ENCODE measurements around the gene MEIS2.
A peak's percentile ranks its signal among the peaks of the same experiment; 100 is the strongest.

The MEIS2 gene

DNA sequence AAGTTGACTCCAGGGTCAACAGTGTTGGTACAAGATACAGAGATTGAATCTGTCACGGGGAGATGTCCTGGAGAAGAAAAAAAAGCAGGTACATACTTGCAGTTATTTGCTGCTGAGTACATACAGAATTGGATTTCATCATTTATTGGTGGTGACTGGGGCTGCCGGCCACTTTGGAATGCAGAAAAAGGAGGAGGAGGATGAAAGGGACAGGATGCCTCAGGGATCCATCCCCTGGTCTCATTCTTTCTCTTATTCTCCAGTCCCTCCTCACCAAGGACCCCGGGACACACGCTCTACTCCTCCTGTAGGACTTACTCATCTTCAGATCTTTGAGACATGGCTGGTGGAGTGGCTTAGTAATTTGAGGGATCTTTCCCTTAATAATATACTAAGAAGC lies 30.0 kb upstream of the MEIS2 start:
- DNase-seq (ENCODE audit: low spot score) (no peak), ATAC-seq (ENCODE audit: low read depth) (no peak)
- no peaks in the 10 kb centered on the region for H3K9me3 ChIP-seq (ENCODE audit: severe bottlenecking)
- H3K36me3 ChIP-seq (ENCODE audit: low read depth), result no peaks in the 10 kb centered on the region
- peaks cover 45% of the 10 kb centered on the region for H3K27me3 ChIP-seq (ENCODE audit: insufficient read depth, poor library complexity, severe bottlenecking)
- H3K27ac ChIP-seq (ENCODE audit: poor library complexity, severe bottlenecking), result no peak overlapping the region
- TF ChIP-seq, protein P1, sequence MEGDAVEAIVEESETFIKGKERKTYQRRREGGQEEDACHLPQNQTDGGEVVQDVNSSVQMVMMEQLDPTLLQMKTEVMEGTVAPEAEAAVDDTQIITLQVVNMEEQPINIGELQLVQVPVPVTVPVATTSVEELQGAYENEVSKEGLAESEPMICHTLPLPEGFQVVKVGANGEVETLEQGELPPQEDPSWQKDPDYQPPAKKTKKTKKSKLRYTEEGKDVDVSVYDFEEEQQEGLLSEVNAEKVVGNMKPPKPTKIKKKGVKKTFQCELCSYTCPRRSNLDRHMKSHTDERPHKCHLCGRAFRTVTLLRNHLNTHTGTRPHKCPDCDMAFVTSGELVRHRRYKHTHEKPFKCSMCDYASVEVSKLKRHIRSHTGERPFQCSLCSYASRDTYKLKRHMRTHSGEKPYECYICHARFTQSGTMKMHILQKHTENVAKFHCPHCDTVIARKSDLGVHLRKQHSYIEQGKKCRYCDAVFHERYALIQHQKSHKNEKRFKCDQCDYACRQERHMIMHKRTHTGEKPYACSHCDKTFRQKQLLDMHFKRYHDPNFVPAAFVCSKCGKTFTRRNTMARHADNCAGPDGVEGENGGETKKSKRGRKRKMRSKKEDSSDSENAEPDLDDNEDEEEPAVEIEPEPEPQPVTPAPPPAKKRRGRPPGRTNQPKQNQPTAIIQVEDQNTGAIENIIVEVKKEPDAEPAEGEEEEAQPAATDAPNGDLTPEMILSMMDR (IDR thresholded peaks at IDR 0.05; ENCODE audit: poor library complexity, severe bottlenecking), result no peak
- no peaks in the 10 kb centered on the region for H3K4me1 ChIP-seq (ENCODE audit: insufficient read depth, poor library complexity, severe bottlenecking)
- H3K4me3 ChIP-seq (ENCODE audit: severe bottlenecking), result no peak overlapping the region

DNA sequence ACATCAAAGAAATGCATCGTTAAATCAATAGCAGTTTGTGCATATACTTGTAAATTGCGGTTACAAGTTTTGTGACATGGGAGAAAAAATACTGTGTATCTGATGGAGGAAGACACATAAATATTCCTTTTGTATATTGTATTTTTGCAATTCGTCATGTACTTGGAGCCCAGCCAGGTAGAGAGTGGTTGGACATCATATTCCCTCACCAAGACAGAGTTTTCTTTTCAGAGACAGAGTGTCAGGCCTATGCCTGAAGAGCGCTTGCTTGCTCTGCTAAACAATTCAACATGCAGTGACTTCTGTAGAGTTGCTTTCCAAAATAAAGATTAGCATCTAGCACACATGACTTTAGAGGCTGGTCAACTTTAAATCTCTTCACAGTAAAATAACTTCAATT lies 24.8 kb upstream of the MEIS2 start:
- H3K36me3 ChIP-seq (ENCODE audit: low read depth), result no peaks in the 10 kb centered on the region
- no peak overlapping the region for H3K27ac ChIP-seq (ENCODE audit: poor library complexity, severe bottlenecking)
- DNase-seq (ENCODE audit: low spot score) (no peak), ATAC-seq (ENCODE audit: low read depth) (no peak)
- H3K4me1 ChIP-seq (ENCODE audit: insufficient read depth, poor library complexity, severe bottlenecking), result no peaks in the 10 kb centered on the region
- H3K4me3 ChIP-seq (ENCODE audit: severe bottlenecking), result no peak overlapping the region
- H3K9me3 ChIP-seq (ENCODE audit: severe bottlenecking), result no peaks in the 10 kb centered on the region
- TF ChIP-seq, protein P1 (IDR thresholded peaks at IDR 0.05; ENCODE audit: poor library complexity, severe bottlenecking), result no peak
- peaks cover 63% of the 10 kb centered on the region for H3K27me3 ChIP-seq (ENCODE audit: insufficient read depth, poor library complexity, severe bottlenecking)

DNA sequence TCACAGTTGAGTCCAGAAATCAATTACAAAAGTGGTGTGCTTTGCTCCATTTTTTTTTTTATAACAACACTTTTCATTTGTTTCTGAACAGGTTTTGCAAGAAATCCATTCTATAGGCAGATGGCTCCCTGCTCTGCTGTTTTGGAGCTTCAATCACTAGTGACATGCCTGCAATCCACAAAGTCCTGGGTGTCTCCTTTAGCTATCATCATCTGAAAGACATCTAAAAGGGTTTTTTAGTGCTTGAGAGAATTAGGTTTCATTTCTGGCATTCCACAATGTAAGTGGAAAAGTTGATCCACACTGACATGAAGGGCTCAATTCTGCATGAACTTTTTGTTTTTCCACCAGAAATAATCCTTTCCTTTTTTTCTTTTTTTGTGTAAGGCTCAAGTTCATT lies 24.0 kb upstream of the MEIS2 start:
- H3K27ac ChIP-seq (ENCODE audit: poor library complexity, severe bottlenecking), result no peak overlapping the region
- no peaks in the 10 kb centered on the region for H3K9me3 ChIP-seq (ENCODE audit: severe bottlenecking)

DNA sequence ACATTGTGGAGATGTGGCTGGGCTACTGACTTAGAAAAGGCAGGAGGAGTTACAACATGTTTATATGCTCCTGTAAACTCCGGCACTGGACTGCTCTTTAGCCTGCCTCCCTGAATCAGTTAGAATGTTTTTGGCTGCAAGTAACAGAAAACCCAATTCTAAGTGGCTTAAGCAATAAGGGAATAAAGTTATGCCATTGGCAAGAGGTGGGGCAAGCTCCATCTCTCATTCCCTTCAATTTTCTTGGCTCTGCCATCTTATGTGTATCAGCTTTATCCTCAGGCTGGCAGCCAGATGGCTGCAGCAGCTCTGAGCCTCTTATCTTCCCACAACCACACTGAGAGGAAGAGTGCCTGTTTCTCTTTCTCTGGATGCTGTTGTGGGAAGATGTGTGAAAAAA lies 22.4 kb upstream of the MEIS2 start:
- TF ChIP-seq, protein P1 (IDR thresholded peaks at IDR 0.05; ENCODE audit: poor library complexity, severe bottlenecking), result no peak
- no peak overlapping the region for H3K4me3 ChIP-seq (ENCODE audit: severe bottlenecking)
- DNase-seq (ENCODE audit: low spot score) (no peak), ATAC-seq (ENCODE audit: low read depth) (peak; percentile 23; the same call in 1 of the 3 replicates)
- H3K27me3 ChIP-seq (ENCODE audit: insufficient read depth, poor library complexity, severe bottlenecking), result peaks cover 59% of the 10 kb centered on the region
- H3K27ac ChIP-seq (ENCODE audit: poor library complexity, severe bottlenecking), result no peak overlapping the region
- no peaks in the 10 kb centered on the region for H3K9me3 ChIP-seq (ENCODE audit: severe bottlenecking)
- no peaks in the 10 kb centered on the region for H3K4me1 ChIP-seq (ENCODE audit: insufficient read depth, poor library complexity, severe bottlenecking)
- no peaks in the 10 kb centered on the region for H3K36me3 ChIP-seq (ENCODE audit: low read depth)

More for the DNA sequence above, 24.0 kb upstream of the MEIS2 start:
- Histone ChIP-seq H3K27me3 (ENCODE audit: insufficient read depth, poor library complexity, severe bottlenecking) (peaks cover 61% of the 10 kb centered on the region), H3K4me1 (ENCODE audit: insufficient read depth, poor library complexity, severe bottlenecking) (no peaks in the 10 kb centered on the region), H3K36me3 (ENCODE audit: low read depth) (no peaks in the 10 kb centered on the region), H3K4me3 (ENCODE audit: severe bottlenecking) (no peak overlapping the region)
- DNase-seq (ENCODE audit: low spot score) (no peak), ATAC-seq (ENCODE audit: low read depth) (no peak)
- TF ChIP-seq, protein P1 (IDR thresholded peaks at IDR 0.05; ENCODE audit: poor library complexity, severe bottlenecking), result no peak

DNA sequence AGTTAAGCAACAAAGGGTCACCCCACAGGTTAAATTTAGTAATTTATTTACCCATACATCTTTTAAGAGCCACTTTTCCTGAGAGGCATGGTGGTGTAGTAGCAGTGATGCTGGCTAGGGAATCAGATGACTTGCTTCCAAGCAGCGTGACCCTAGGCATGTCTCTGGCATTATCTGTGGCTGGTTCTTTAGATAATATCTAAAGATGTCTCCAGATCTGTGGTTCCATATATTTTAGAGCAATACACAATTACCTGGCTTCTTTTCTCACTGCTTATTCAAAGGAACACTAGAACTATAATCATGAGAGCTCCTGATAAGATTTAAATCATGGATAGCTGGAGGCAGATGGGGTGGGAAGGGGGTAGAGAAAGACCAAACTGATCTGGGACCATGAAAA lies 21.1 kb upstream of the MEIS2 start:
- TF ChIP-seq, protein P1 (IDR thresholded peaks at IDR 0.05; ENCODE audit: poor library complexity, severe bottlenecking), result no peak
- no peak for ATAC-seq (ENCODE audit: low read depth)
- Histone ChIP-seq H3K27ac (ENCODE audit: poor library complexity, severe bottlenecking) (no peak overlapping the region), H3K9me3 (ENCODE audit: severe bottlenecking) (no peaks in the 10 kb centered on the region), H3K36me3 (ENCODE audit: low read depth) (no peaks in the 10 kb centered on the region), H3K4me1 (ENCODE audit: insufficient read depth, poor library complexity, severe bottlenecking) (no peaks in the 10 kb centered on the region), H3K27me3 (ENCODE audit: insufficient read depth, poor library complexity, severe bottlenecking) (peaks cover 65% of the 10 kb centered on the region), H3K4me3 (ENCODE audit: severe bottlenecking) (no peak overlapping the region)
- DNase-seq (ENCODE audit: low spot score), result no peak

Measured in RWPE2 (cell line).